ENCODE data around the gene DGKQ.
"Not testable (repeated sequence)": the region's sequence is repeated elsewhere in the genome, so short reads cannot be mapped to it uniquely, and the experiment has no call there.

DGKQ gene

GRCh38 chr4:1010395-1011021 is 37.1 kb upstream of the DGKQ start:
- DNase-seq: peak; percentile 86 to 92 (median 88)

- peak; percentile 73 to 94 (median 86) for DNase-seq
Measured at GRCh38 chr4:1009542-1010394, 36.4 kb upstream of the DGKQ start.

DNA sequence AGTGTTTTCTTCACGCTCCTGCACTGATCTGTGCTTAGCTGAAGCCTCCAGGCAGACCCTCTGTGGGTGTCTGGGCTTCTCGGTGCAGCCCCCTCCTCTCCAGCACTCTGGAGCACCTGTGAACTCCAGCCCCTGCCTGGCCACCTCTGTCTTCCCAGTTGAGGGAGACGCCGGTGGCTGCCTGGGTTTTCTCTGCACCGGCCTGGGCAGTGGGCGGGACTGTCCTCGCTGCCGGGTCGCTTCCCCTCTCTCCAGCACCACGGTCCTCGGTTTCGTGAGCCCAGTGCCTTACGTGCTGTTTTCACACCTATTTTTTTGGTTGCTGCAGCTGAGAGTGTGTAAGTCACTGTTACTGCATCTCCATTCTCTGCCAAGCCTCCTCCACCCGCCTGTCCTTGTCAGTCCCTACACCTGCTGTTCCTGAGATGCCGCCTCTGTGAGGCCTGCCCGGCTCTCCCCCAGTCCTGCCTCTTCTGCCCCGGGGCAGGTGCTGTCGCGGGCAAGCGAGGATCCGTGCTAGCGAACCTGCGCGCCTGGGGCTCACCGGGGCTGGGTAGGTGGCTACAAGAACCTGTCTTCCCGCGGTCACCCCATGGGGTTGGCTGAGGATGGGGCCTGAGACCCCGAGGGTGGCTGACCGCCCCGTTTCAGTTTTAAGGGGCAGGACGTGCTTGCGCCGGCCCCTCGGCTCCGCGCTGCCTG is 35.6 kb upstream of the DGKQ start:
- DNase-seq: peak; percentile 20 to 27 (median 21)

DNA sequence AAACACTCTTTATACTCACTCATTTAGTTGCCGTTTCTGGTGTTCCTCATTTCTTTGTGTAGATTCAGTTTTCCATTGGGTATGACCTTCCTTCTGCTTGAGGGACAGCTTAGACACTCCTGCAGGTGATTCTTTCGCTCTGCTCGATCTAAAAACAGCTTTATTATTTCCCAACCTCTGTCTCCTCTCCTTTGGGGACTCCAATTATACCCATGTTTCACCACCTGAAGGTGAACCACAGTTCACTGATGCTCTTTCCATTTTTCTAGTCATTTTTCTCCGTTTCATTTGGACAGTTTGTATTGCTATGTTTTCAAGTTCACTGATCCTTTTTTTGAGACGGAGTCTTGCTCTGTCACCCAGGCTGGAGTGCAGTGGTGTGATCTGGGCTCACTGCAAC is 33.5 kb upstream of the DGKQ start:
- peak in 1 of 3 donors; percentile 14 for DNase-seq

GRCh38 chr4:1004557-1005485 is 31.5 kb upstream of the DGKQ start:
- no peak for DNase-seq

DNA sequence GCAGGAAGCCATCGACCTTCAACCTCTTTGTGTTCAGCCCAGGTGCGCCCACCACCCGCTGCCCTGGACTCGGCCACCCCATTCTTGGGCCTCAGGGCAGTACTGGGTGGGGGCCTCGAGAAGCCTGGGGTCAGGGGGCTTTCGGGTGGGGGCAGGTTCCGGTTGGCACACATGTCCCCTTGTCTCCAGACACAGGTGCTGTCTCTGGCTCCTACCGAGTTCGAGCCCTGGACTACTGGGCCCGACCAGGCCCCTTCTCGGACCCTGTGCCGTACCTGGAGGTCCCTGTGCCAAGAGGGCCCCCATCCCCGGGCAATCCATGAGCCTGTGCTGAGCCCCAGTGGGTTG is 30.7 kb upstream of the DGKQ start:
- DNase-seq: no peak

- no peak for DNase-seq
Measured at GRCh38 chr4:1003271-1004070, 30.1 kb upstream of the DGKQ start.

DNA sequence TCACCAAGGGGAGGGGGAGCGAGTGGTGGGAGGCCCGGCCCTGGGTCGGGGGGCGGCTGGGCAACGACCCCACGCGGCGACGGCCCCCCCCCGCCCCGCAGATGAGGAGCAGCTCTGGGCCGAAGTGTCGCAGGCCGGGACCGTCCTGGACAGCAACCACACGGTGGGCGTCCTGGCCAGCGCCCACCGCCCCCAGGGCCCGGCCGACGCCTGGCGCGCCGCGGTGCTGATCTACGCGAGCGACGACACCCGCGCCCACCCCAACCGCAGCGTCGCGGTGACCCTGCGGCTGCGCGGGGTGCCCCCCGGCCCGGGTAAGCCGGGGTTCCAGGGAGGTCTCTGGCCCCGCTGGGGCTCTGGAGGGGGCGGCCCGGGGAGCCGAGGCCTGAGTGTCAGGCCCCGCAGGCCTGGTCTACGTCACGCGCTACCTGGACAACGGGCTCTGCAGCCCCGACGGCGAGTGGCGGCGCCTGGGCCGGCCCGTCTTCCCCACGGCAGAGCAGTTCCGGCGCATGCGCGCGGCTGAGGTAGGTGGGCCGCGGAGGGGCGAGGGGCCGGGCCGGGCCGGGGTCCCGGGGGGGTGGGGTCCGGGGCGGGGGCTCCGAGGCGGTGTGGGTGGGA is 29.4 kb upstream of the DGKQ start:
- DNase-seq: no peak

GRCh38 chr4:1002131-1002630 is 28.8 kb upstream of the DGKQ start:
- peak in 1 of 3 donors; percentile 22 for DNase-seq

DNA sequence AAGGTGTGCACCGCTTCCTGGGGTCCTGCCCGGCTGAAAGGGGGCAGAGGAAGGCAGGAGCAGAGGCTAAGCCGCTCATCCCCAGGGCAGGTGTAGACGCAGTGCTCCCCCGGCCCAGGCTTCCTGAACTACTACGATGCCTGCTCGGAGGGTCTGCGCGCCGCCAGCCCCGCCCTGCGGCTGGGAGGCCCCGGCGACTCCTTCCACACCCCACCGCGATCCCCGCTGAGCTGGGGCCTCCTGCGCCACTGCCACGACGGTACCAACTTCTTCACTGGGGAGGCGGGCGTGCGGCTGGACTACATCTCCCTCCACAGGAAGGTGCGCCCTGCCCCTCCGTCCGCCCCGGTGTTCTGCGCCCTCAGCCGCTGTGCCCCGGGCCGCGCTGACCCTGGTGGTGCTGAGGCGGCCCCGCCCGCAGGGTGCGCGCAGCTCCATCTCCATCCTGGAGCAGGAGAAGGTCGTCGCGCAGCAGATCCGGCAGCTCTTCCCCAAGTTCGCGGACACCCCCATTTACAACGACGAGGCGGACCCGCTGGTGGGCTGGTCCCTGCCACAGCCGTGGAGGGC is 28.3 kb upstream of the DGKQ start:
- DNase-seq: no peak

DNA sequence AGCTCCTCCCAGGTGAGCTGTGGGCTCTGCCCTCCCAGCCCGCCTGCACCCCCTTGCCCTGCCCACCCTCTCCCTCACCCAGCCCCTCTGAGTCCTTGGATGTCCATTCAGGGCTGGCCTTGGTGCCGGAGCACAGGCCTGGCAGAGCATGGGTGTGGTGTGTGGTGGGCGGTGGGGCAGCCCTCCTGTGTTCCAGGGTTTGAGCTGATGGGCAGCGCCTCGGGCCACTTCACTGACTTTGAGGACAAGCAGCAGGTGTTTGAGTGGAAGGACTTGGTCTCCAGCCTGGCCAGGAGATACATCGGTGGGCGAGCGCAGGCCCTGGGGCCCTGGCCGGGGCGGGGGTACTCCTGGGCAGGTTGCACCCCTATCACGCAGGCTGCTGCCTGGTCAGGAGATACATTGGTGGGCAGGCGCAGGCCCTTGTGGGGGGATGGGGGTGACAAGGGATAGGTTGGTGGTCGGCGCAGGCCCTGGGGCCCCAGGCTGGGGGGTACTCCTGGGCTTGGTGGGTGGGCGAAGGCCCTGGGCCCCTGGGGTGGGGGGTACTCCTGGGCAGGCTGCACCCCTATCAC is 27.4 kb upstream of the DGKQ start:
- no peak for DNase-seq

DNA sequence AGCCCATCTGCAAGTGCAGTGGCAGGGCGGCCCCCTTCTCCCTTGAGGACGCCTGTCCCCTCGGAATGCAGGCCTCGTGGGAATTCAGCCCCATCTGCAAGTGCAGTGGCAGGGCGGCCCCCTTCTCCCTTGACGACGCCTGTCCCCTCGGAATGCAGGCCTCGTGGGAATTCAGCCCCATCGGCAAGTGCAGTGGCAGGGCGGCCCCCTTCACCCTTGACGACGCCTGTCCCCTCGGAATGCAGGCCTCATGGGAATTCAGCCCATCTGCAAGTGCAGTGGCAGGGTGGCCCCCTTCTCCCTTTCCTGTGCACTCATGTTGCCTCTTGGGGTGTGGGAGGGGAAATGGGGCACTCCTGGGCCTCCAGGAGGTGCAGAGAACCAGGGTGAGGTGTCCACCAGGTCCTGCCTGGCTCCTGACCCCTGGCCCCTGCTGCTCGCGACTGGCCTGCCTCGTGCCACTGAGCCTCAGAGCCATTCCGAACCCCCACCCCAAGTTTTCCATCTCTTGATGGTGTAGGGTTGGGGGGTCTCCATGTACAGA is 26.6 kb upstream of the DGKQ start:
- no peak for DNase-seq

DNA sequence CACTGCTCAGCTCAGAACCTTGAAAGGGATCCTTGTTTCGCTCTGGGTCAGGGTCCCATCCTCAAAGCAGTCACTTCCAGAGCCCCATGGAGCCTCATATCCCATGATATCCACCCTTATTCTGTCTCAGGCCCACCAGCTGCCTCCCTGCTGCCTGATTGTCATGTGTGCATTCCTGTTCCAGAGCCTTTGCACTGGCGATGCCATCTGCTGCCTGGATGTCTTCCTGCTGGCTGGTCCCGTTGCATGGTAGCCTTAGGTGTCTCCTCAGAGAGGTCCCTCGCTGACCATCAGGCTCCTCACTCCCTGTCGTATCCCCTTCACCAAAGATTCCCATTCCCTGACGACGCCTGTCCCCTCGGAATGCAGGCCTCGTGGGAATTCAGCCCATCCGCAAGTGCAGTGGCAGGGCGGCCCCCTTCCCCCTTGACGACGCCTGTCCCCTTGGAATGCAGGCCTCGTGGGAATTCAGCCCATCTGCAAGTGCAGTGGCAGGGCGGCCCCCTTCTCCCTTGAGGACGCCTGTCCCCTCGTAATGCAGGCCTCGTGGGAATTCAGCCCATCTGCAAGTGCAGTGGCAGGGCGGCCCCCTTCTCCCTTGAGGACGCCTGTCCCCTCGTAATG is 26.0 kb upstream of the DGKQ start:
- DNase-seq: not testable (repeated sequence)

DNA sequence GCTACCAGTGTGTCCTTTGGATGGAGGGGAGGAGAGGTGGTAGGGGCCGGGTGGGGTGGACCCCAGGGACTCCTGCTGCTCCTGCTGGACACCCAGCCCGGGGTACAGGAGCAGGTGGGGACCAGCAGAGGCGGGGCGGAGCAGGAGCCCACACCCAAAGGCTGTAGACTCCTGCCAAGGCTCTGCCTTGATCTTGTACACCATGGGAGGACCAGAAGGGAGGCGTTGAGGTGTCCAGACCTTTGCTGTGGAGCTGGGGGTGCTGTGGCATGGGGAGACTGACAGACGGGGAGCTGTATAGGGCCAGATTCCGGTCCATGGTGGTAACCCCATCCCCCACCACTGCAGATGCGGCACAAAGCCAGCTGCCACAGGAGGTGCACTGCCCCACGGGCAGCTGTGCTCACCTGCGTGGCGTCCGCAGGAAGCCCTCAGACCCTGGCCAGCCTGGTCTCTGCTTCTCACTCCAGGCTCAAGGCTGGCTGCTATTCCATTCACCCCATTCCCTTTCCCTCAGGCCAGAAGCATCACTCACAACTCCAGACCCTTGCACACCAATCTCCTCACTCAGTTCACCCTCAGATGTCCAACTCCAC is 24.8 kb upstream of the DGKQ start:
- DNase-seq: no peak

GRCh38 chr4:997375-998071 is 24.2 kb upstream of the DGKQ start:
- DNase-seq: peak in 2 of 3 donors; percentile 35 to 68

DNA sequence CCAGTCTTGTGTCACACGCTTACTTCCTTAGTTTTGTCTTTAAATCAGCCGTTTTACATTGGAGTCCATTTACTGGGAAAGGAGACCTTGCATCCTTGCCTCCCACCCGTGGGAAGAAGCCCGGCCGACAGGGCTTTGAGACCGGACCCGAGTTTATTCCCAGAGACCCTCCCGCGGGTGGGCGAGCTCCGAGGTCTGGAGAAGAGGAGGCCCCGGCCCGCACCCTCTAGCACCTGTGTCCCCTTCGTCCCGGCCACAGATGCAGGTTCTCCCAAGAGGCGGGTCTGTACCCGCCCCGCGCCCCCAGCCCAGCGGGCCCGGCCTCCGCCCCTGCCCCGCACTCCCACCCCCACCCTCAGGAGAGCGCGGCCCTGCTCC is 23.6 kb upstream of the DGKQ start:
- DNase-seq: no peak

DNA sequence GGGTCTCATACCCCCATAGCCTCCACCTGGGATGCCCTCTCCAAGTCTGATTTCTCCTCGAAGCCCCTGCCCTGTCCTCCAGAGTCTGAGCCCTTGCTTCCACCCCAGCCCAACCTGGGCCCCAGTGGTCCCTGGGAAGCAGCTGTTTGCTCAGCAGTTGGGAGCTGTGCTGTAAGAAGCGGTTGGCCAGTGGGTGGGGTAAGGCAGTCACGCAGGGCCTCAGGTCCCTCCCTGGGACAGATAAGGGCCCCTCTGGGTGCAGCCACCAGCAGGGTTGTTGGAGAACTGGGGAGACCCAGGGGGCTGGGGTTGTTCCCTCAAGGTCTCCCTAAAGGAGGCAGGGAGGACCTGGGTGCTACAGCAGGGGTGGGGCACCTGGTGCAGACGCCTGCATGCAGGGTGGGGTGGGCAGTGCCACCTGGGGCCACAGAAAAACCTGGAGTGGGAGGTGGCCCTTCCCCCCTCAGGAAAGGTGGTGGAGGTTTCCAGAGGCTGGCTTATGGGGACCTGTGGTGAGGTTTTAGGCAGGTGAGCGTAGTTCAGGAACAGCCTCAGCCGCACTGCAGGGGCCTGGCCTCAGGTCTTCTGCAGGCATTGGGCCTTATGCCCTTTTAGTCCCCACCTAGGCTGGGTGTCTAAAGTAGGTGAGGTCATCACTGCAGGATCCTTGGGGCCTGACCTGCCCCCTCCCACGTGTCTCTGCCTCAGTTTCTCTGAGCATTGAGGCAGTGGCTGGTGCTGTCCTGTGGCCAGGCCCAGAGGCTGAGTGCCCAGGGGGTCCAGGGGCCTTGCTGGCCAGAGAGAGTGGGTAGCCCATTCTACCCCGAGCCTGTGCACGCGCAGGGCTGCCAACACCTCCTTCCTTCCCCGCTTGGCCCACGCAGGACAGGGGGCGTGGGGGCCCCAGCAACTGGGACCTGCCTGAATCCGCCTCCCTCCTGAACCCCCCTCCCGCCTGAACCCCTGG is 22.9 kb upstream of the DGKQ start:
- no peak for DNase-seq

All from suppressor macrophage treated with lipopolysaccharide for 1 hour (primary cell).